Measurements from ENCODE around the gene HOXB4. TPM values are rescaled to one million over a fixed set of nuclear protein-coding genes. Genes with fewer than 3 reads are reported as not detected.

Gene HOXB4
- total and polyA plus RNA-seq, 10 of the 15 experiments (the other 5 are each of a cell fraction or from before 2014, with no cell fraction given) = 0.35 to 5.8 (median 3.0) TPM

GRCh38 chr17:48553826-48554225 lies 24.3 kb downstream of the HOXB4 start (continued):
- TF ChIP-seq, protein P1, sequence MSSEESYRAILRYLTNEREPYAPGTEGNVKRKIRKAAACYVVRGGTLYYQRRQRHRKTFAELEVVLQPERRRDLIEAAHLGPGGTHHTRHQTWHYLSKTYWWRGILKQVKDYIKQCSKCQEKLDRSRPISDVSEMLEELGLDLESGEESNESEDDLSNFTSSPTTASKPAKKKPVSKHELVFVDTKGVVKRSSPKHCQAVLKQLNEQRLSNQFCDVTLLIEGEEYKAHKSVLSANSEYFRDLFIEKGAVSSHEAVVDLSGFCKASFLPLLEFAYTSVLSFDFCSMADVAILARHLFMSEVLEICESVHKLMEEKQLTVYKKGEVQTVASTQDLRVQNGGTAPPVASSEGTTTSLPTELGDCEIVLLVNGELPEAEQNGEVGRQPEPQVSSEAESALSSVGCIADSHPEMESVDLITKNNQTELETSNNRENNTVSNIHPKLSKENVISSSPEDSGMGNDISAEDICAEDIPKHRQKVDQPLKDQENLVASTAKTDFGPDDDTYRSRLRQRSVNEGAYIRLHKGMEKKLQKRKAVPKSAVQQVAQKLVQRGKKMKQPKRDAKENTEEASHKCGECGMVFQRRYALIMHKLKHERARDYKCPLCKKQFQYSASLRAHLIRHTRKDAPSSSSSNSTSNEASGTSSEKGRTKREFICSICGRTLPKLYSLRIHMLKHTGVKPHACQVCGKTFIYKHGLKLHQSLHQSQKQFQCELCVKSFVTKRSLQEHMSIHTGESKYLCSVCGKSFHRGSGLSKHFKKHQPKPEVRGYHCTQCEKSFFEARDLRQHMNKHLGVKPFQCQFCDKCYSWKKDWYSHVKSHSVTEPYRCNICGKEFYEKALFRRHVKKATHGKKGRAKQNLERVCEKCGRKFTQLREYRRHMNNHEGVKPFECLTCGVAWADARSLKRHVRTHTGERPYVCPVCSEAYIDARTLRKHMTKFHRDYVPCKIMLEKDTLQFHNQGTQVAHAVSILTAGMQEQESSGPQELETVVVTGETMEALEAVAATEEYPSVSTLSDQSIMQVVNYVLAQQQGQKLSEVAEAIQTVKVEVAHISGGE (CRISPR knock-in tag; IDR thresholded peaks at IDR 0.05) = no peak
- TF ChIP-seq USF1 (IDR thresholded peaks at IDR 0.05; ENCODE audit: borderline replicate concordance, extremely low read length, insufficient read depth, low read depth, low read length) (no peak), ASH2L (IDR thresholded peaks at IDR 0.05; ENCODE audit: borderline replicate concordance, low read depth) (no peak), PBX3 (IDR thresholded peaks at IDR 0.05; ENCODE audit: insufficient replicate concordance, low read depth, low read length) (no peak), POLR2AphosphoS5 (IDR thresholded peaks at IDR 0.05; ENCODE audit: low read length) (no peak), ZNF24 (IDR thresholded peaks at IDR 0.05) (no peak), SREBF1 (IDR thresholded peaks at IDR 0.05; ENCODE audit: low read length) (no peak)
- TF ChIP-seq, protein P2, sequence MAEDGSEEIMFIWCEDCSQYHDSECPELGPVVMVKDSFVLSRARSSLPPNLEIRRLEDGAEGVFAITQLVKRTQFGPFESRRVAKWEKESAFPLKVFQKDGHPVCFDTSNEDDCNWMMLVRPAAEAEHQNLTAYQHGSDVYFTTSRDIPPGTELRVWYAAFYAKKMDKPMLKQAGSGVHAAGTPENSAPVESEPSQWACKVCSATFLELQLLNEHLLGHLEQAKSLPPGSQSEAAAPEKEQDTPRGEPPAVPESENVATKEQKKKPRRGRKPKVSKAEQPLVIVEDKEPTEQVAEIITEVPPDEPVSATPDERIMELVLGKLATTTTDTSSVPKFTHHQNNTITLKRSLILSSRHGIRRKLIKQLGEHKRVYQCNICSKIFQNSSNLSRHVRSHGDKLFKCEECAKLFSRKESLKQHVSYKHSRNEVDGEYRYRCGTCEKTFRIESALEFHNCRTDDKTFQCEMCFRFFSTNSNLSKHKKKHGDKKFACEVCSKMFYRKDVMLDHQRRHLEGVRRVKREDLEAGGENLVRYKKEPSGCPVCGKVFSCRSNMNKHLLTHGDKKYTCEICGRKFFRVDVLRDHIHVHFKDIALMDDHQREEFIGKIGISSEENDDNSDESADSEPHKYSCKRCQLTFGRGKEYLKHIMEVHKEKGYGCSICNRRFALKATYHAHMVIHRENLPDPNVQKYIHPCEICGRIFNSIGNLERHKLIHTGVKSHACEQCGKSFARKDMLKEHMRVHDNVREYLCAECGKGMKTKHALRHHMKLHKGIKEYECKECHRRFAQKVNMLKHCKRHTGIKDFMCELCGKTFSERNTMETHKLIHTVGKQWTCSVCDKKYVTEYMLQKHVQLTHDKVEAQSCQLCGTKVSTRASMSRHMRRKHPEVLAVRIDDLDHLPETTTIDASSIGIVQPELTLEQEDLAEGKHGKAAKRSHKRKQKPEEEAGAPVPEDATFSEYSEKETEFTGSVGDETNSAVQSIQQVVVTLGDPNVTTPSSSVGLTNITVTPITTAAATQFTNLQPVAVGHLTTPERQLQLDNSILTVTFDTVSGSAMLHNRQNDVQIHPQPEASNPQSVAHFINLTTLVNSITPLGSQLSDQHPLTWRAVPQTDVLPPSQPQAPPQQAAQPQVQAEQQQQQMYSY (CRISPR knock-in tag; IDR thresholded peaks at IDR 0.05) = no peak

All from GM12878 (cell line).